ENCODE measurements around the gene TSHZ2.
"Not testable (repeated sequence)": the region's sequence is repeated elsewhere in the genome, so short reads cannot be mapped to it uniquely, and the experiment has no call there.

Gene TSHZ2

GRCh38 chr20:53071833-53072232, 99.7 kb downstream of the TSHZ2 start:
- DNase-seq: no peak

- DNase-seq: no peak
Observed at GRCh38 chr20:53072923-53073579, 100.9 kb downstream of the TSHZ2 start.

- DNase-seq: no peak
Observed at GRCh38 chr20:53073636-53074415, 101.7 kb downstream of the TSHZ2 start.

GRCh38 chr20:53074811-53075314, 102.7 kb downstream of the TSHZ2 start:
- no peak for DNase-seq

- no peak for DNase-seq
Observed at GRCh38 chr20:53076668-53077067, 104.5 kb downstream of the TSHZ2 start.

- DNase-seq: no peak
Observed at GRCh38 chr20:53077373-53078205, 105.4 kb downstream of the TSHZ2 start.

- DNase-seq: no peak
Observed at GRCh38 chr20:53078761-53079160, 106.6 kb downstream of the TSHZ2 start.

- DNase-seq: no peak
Observed at GRCh38 chr20:53079261-53079691, 107.1 kb downstream of the TSHZ2 start.

- DNase-seq: no peak
Observed at GRCh38 chr20:53079828-53080686, 107.9 kb downstream of the TSHZ2 start.

GRCh38 chr20:53080687-53080962, 108.5 kb downstream of the TSHZ2 start:
- no peak for DNase-seq

- no peak for DNase-seq
Observed at GRCh38 chr20:53080969-53081871, 109.1 kb downstream of the TSHZ2 start.

- DNase-seq: no peak
Observed at GRCh38 chr20:53081916-53082863, 110.0 kb downstream of the TSHZ2 start.

- DNase-seq: no peak
Observed at GRCh38 chr20:53083411-53083810, 111.3 kb downstream of the TSHZ2 start.

GRCh38 chr20:53084408-53084997, 112.3 kb downstream of the TSHZ2 start:
- no peak for DNase-seq

- no peak for DNase-seq
Observed at GRCh38 chr20:53085720-53086119, 113.6 kb downstream of the TSHZ2 start.

- no peak for DNase-seq
Observed at GRCh38 chr20:53087037-53087777, 115.0 kb downstream of the TSHZ2 start.

GRCh38 chr20:53088786-53089185, 116.6 kb downstream of the TSHZ2 start:
- no peak for DNase-seq

GRCh38 chr20:53089851-53090250, 117.7 kb downstream of the TSHZ2 start:
- DNase-seq: not testable (repeated sequence)

GRCh38 chr20:53091789-53092188, 119.6 kb downstream of the TSHZ2 start:
- DNase-seq: no peak

Measured in DMS79 (cell line).